Spleen (tissue), 11 donors: ENCODE measurements around the gene CHCHD6. TPM values are rescaled to one million over a fixed set of nuclear protein-coding genes. Genes with fewer than 3 reads are reported as not detected.

Experiments used
- DNase-seq: peaks from one replicate; pipeline ENCODE4 v3.0.0-alpha.2; 2020
- H3K27ac ChIP-seq, 8 donors: fragments of 200-600 bp; sonication (generic) in 7 of 8; 1 replicate in 4 of 8; 2 replicates in 4 of 8; pipeline versions ENCODE4 v1.5.0 to v1.8.0; 2016 to 2021; ENCODE audit warnings: inconsistent platforms in 4 of 8, mild to moderate bottlenecking in 4 of 8, moderate library complexity in 1 of 8
- H3K27me3 ChIP-seq, 7 donors: fragments of 200-600 bp; sonication (generic) in 6 of 7; replicated peaks in 1 of 7; 1 replicate in 4 of 7; 2 replicates in 3 of 7; pipeline versions ENCODE4 v1.5.0 to v1.8.0; 2016 to 2021; ENCODE audit warnings: inconsistent platforms in 3 of 7, mild to moderate bottlenecking in 1 of 7
- H3K36me3 ChIP-seq, 6 donors: fragments of 200-600 bp; sonication (generic) in 5 of 6; 1 replicate in 4 of 6; 2 replicates in 2 of 6; pipeline versions ENCODE4 v1.5.0 to v1.8.0; 2016 to 2021; ENCODE audit warnings: inconsistent platforms in 2 of 6
- H3K4me1 ChIP-seq, 6 donors: fragments of 200-600 bp; sonication (generic) in 5 of 6; 1 replicate in 3 of 6; 2 replicates in 3 of 6; pipeline versions ENCODE4 v1.5.0 to v1.8.0; 2016 to 2021; ENCODE audit warnings: inconsistent platforms in 3 of 6
- H3K4me3 ChIP-seq, 8 donors: fragments of 200-600 bp; sonication (generic) in 7 of 8; 1 replicate in 4 of 8; 2 replicates in 4 of 8; pipeline versions ENCODE4 v1.5.0 to v1.8.0; 2016 to 2021; ENCODE audit warnings: inconsistent platforms in 4 of 8, mild to moderate bottlenecking in 4 of 8, moderate library complexity in 2 of 8
- H3K9me3 ChIP-seq, 8 donors: fragments of 200-600 bp; sonication (generic) in 7 of 8; 1 replicate in 4 of 8; 2 replicates in 4 of 8; pipeline versions ENCODE4 v1.5.0 to v1.8.0; 2016 to 2021; ENCODE audit warnings: inconsistent platforms in 4 of 8
- POLR2A ChIP-seq, 3 donors: fragments of 450-650 bp; IDR thresholded peaks; one replicate each; pipeline ENCODE4 v1.5.1; 2017; ENCODE audit warnings: antibody characterized with exemption in 3 of 3, mild to moderate bottlenecking in 1 of 3
- POLR2AphosphoS5 ChIP-seq, 3 donors: sonication (generic); formaldehyde crosslinking; IDR thresholded peaks; one replicate each; pipeline ENCODE4 v1.5.1; 2017; ENCODE audit warnings: antibody characterized with exemption in 3 of 3
- WGBS, 5 donors: extraction: QIAGEN DNeasy Blood & Tissue Kit in 3 of 5; methylation state at CpG; one replicate each; pipeline versions ENCODE4 v1.1.5 to v1.1.7; 2013 to 2018; 5-methylcytosine and 5-hydroxymethylcytosine counted together
- intact Hi-C: fragments of 100-400 bp; cut with DNase I; formaldehyde crosslinking; loops from one replicate; pipeline ENCODE4 v1.15.0; 2023; ENCODE audit warnings: low total_unique reads
- polyA plus RNA-seq, 3 donors: library from polyadenylated mRNA; stranded (reverse); fragments of 200-250 nt; gene quantifications; one replicate each; pipeline ENCODE4 v1.2.1, GENCODE V29; 2013
- total RNA-seq, 7 donors: library from RNA; depleted of rRNA in 3 of 7; stranded (reverse); fragments of >200 nt in 3 of 7; fragmentation: NEBNext Ultra II Directional in 4 of 7; extraction: Animal tissue kit (Norgen Biotek cat#: 25700) in 4 of 7; gene quantifications; one replicate each; pipeline versions ENCODE4 v1.1.0 to v1.2.1, GENCODE V29; 2016 to 2021
- TF ChIP-seq, protein P1 (sequence below), 11 experiments: fragments of 200-600 bp in 7 of 11; fragments of 450-650 bp in 4 of 11; sonication (generic) in 4 of 11; IDR thresholded peaks in 8 of 11; conservative IDR thresholded peaks in 3 of 11; 1 replicate in 7 of 11; 2 replicates in 4 of 11; pipeline versions ENCODE4 v1.4.0 to v1.8.0; 2016 to 2021; ENCODE audit warnings: antibody characterized with exemption in 11 of 11, inconsistent platforms in 4 of 11, mild to moderate bottlenecking in 1 of 11
- donor health status: healthy with polysubstance abuse.
- donor health status: DM: no; HTN: no; CAD: no; lungs with moderate emphysema.
- donor health status: DM: no; HTN: no; CAD: no.
- donor health status: Bipolar disorder and iron deficiency.
- donor health status: healthy.
- donor health status: DM: no; HTN: no; CAD: no.
- donor health status: DM: yes; HTN: yes; CAD: no.

CHCHD6 gene
- total and polyA plus RNA-seq, 10 donors: 6.3 to 39.1 (median 11.8) TPM

DNA sequence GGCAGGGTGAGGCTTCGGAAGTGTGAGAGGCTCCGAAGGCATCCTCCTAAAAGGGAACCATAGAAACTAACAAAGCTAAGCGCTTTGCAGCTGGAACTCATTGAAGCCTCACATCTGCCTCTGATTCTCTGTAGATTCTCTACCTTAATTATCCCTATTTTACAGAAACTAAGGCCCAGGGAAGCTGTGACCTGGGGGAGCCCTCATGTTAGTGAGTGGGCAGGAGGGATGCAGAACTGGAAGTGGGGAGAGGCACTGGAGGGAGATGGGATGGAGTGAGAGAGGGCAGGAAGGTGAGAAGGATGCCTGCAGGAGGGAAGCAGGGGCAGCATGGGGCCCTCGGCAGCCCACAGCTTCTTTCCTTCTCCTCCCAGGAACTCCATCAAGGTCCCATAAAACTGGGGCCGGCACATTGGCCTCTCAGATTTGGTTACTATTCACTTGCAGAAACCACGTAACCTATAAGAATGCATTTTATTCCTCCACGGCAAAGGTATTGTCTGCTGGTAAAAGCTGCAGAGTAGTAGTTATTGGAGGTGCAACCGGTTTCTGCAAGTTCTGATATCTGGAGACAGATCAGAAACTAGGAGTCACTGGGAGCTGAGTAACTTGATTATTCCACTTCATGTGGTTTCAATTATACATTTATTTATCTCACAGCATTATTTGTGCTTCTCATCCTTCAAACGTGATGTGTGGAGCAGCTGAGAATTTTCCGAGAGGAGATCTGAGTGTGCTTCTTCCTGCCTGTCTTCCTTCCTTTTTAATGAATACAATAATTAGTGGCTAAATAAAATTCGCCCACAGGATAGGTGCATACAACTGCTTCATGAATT lies 24.0 kb upstream of the CHCHD6 start:
- H3K36me3 ChIP-seq: no peaks in the 10 kb centered on the region
- intact Hi-C loops: loop anchor here (5.0 kb wide), 1 partner anchor 867 kb away; no protein-coding TSS in a partner anchor

DNA sequence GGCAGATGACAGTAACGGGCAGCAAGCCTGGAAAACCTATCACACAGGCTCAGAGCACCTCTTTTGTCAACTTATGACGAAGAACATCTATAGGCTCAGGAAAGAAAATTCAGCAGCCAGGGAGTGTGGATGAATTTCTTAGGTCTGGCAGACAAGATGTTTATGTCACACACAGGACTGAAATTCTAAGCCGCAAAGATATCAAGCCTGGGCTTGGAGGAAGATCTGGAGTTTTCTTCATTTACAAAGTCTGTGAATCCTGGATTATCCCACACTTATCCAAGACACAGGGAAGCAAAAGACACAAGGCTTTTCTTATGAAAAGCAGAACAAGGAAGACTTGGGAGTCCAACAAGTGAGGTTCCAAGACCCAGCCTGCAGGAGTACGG lies 23.4 kb upstream of the CHCHD6 start:
- H3K27ac ChIP-seq: no peak overlapping the region
- intact Hi-C loops: no loop called here

More for the DNA sequence above, 24.0 kb upstream of the CHCHD6 start:
- H3K27me3 ChIP-seq: peaks cover 0 to 33% (median 0%) of the 10 kb centered on the region in 7 donors
- TF ChIP-seq POLR2A (IDR thresholded peaks at IDR 0.05): no peak
- TF ChIP-seq, protein P1, sequence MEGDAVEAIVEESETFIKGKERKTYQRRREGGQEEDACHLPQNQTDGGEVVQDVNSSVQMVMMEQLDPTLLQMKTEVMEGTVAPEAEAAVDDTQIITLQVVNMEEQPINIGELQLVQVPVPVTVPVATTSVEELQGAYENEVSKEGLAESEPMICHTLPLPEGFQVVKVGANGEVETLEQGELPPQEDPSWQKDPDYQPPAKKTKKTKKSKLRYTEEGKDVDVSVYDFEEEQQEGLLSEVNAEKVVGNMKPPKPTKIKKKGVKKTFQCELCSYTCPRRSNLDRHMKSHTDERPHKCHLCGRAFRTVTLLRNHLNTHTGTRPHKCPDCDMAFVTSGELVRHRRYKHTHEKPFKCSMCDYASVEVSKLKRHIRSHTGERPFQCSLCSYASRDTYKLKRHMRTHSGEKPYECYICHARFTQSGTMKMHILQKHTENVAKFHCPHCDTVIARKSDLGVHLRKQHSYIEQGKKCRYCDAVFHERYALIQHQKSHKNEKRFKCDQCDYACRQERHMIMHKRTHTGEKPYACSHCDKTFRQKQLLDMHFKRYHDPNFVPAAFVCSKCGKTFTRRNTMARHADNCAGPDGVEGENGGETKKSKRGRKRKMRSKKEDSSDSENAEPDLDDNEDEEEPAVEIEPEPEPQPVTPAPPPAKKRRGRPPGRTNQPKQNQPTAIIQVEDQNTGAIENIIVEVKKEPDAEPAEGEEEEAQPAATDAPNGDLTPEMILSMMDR (IDR thresholded peaks at IDR 0.05 in 8 of 11, conservative IDR thresholded peaks at IDR 0.05 in 3 of 11): no peak
- no peak for TF ChIP-seq POLR2AphosphoS5 (IDR thresholded peaks at IDR 0.05)
- H3K27ac ChIP-seq: no peak overlapping the region
- H3K9me3 ChIP-seq: no peaks in the 10 kb centered on the region
- peaks cover 0 to 33% (median 15%) of the 10 kb centered on the region in 6 donors for H3K4me1 ChIP-seq
- no peak overlapping the region for H3K4me3 ChIP-seq
- DNase-seq: peak; percentile 61
- 71 to 83% (median 77%) methylated on average over 11 of the region's 11 CpGs for WGBS, 5 donors

DNA sequence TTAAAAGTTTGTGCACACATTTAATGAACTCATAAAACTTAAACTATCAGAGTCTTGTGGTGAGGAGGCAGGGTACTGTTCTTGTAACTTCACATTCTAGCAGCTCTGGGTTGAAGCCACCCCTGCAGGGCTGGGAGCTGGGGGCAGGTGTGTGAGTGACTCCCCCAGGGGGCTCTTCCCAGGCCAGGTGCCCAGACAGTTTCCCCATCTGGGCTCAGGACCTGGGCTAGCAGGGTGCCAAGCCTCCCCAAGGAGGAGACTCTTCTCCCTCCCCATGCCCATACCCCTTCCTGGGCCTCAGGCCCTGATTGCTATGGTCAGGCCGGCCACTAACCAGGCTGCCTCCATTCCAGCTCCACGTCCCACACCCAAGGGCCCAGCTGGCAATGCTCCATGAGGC lies 22.0 kb upstream of the CHCHD6 start:
- H3K36me3 ChIP-seq: no peaks in the 10 kb centered on the region
- H3K9me3 ChIP-seq: no peaks in the 10 kb centered on the region
- no peak for TF ChIP-seq POLR2A (IDR thresholded peaks at IDR 0.05)
- no peak for TF ChIP-seq POLR2AphosphoS5 (IDR thresholded peaks at IDR 0.05)
- TF ChIP-seq, protein P1 (IDR thresholded peaks at IDR 0.05 in 8 of 11, conservative IDR thresholded peaks at IDR 0.05 in 3 of 11): no peak
- H3K27me3 ChIP-seq: peaks cover 0 to 27% (median 0%) of the 10 kb centered on the region in 7 donors
- intact Hi-C loops: no loop called here
- H3K4me1 ChIP-seq: peaks cover 0 to 33% (median 15%) of the 10 kb centered on the region in 6 donors
- WGBS, 5 donors: 79 to 100% (median 87%) methylated on average over 2 of the region's 2 CpGs
- H3K4me3 ChIP-seq: no peak overlapping the region
- DNase-seq: peak; percentile 34
- H3K27ac ChIP-seq: no peak overlapping the region

More for the DNA sequence above, 23.4 kb upstream of the CHCHD6 start:
- H3K4me3 ChIP-seq: no peak overlapping the region
- 89 to 91% (median 90%) methylated on average over 4 of the region's 4 CpGs for WGBS, 5 donors
- no peak for DNase-seq
- no peaks in the 10 kb centered on the region for H3K36me3 ChIP-seq
- H3K9me3 ChIP-seq: no peaks in the 10 kb centered on the region
- H3K4me1 ChIP-seq: peaks cover 0 to 33% (median 15%) of the 10 kb centered on the region in 6 donors
- TF ChIP-seq POLR2AphosphoS5 (IDR thresholded peaks at IDR 0.05): no peak
- peaks cover 0 to 33% (median 0%) of the 10 kb centered on the region in 7 donors for H3K27me3 ChIP-seq

DNA sequence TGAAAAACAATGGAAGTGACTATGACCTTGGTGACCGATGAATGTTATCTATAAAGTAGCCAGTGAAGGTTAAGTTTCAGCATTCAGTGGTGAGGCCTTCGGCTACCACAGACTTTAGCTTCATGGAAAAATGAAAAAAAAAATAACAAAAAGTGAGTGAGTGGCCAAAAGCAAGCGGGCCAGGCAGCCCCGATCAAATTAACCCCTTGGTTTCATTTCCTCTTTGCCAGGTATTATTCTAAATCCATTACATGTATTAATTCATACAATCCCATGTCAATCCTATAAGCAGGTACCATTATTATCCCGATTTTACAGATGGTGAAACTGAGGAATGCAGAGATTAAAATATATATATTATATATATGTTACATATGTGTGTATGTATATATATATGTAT lies 21.0 kb upstream of the CHCHD6 start:
- peaks cover 0 to 20% (median 0%) of the 10 kb centered on the region in 7 donors for H3K27me3 ChIP-seq
- peaks cover 0 to 33% (median 15%) of the 10 kb centered on the region in 6 donors for H3K4me1 ChIP-seq
- H3K9me3 ChIP-seq: no peaks in the 10 kb centered on the region
- no peak overlapping the region for H3K4me3 ChIP-seq
- 54 to 72% (median 59%) methylated on average over 5 of the region's 5 CpGs for WGBS, 5 donors
- no peak overlapping the region for H3K27ac ChIP-seq
- intact Hi-C loops: no loop called here
- TF ChIP-seq, protein P1 (IDR thresholded peaks at IDR 0.05 in 8 of 11, conservative IDR thresholded peaks at IDR 0.05 in 3 of 11): no peak
- TF ChIP-seq POLR2AphosphoS5 (IDR thresholded peaks at IDR 0.05) (no peak), POLR2A (IDR thresholded peaks at IDR 0.05) (no peak)
- no peaks in the 10 kb centered on the region for H3K36me3 ChIP-seq
- DNase-seq: no peak
